GM12878 (cell line): ENCODE results near the gene FOXJ3. TPM values are rescaled to one million over a fixed set of nuclear protein-coding genes. Genes with fewer than 3 reads are reported as not detected.

Source experiments
- ATAC-seq: fragments of 200-7000 bp; cut with Tn5 transposase; 3 replicates; pipeline ENCODE4 v1.9.1; 2020; ENCODE audit warnings: mild to moderate bottlenecking, moderate library complexity
- BruUV-seq: library from RNA; stranded (reverse); fragments of 400-500 nt; replicated peaks from 2 replicates; lab custom pipeline; 2021; lab: Mats Ljungman, UMichigan
- CTCF ChIA-PET: fragments of 300-600 bp; sonication (Branson Sonifier 250); formaldehyde crosslinking; extraction: SDS; loops from one replicate; lab custom pipeline; 2021; ENCODE audit warnings: inconsistent platforms; lab: Yijun Ruan, JAX
- POLR2A ChIA-PET: fragments of 350-600 bp; formaldehyde crosslinking; extraction: SDS; loops from one replicate; lab custom pipeline; 2021; ENCODE audit warnings: inconsistent platforms; lab: Charles Lee
- RAD21 ChIA-PET: fragments of 300-600 bp; sonication (Branson Sonifier 250); formaldehyde crosslinking; loops from one replicate; lab custom pipeline; 2023; ENCODE audit warnings: antibody characterized with exemption; ENCODE audit not compliant: unreplicated experiment; lab: Charles Lee
- SMC1A ChIA-PET: fragments of 300-600 bp; sonication (Branson Sonifier 250); formaldehyde crosslinking; loops from one replicate; lab custom pipeline; 2023; ENCODE audit not compliant: unreplicated experiment, uncharacterized antibody; lab: Charles Lee
- DNase-seq: peaks from one replicate; pipeline ENCODE4 v3.0.0-alpha.2; 2011; ENCODE audit warnings: low read depth, low spot score
- FAIRE-seq: peaks from 3 replicates; lab custom pipeline; 2011; peaks lifted over from hg19 to GRCh38; lab: Jason Lieb, UNC
- H2AFZ ChIP-seq: 2 replicates; pipeline ENCODE4 v1.6.0; 2011; ENCODE audit warnings: low read depth, low read length, control low read depth; ENCODE audit not compliant: control insufficient read depth
- H3K27ac ChIP-seq: 2 replicates; pipeline ENCODE4 v1.5.1; 2011; ENCODE audit warnings: control low read depth; ENCODE audit not compliant: control insufficient read depth, insufficient read depth
- H3K27me3 ChIP-seq, 2 experiments: replicated peaks in 1 of 2; 2 replicates each; pipeline versions ENCODE4 v1.6.0 to v1.6.1; 2011; ENCODE audit warnings: low read length in 1 of 2; ENCODE audit not compliant: control insufficient read depth in 2 of 2, insufficient read depth in 2 of 2
- H3K36me3 ChIP-seq, 2 experiments: 2 replicates each; pipeline ENCODE4 v1.5.1; 2011; ENCODE audit warnings: low read length in 1 of 2; ENCODE audit not compliant: control insufficient read depth in 2 of 2, insufficient read depth in 2 of 2
- H3K4me1 ChIP-seq: 2 replicates; pipeline ENCODE4 v1.6.1; 2011; ENCODE audit warnings: mild to moderate bottlenecking, low read length, moderate library complexity, mixed read lengths; ENCODE audit not compliant: control insufficient read depth, insufficient read depth
- H3K4me2 ChIP-seq: 2 replicates; pipeline ENCODE4 v1.6.0; 2011; ENCODE audit warnings: control low read depth; ENCODE audit not compliant: control insufficient read depth, insufficient read depth
- H3K4me3 ChIP-seq: fragments of 200-600 bp; sonication (generic); 2 replicates; pipeline ENCODE4 v1.5.1; 2016
- H3K79me2 ChIP-seq: 2 replicates; pipeline ENCODE4 v1.6.0; 2011; ENCODE audit warnings: low read length; ENCODE audit not compliant: control insufficient read depth, insufficient read depth
- H3K9ac ChIP-seq: 2 replicates; pipeline ENCODE4 v1.8.0; 2011; ENCODE audit warnings: low read length, control low read depth, mixed read lengths; ENCODE audit not compliant: control insufficient read depth, insufficient read depth
- H3K9me3 ChIP-seq: replicated peaks from 3 replicates; pipeline ENCODE4 v1.5.1; 2011; ENCODE audit warnings: mild to moderate bottlenecking, low read length; ENCODE audit not compliant: control insufficient read depth, insufficient read depth
- H4K20me1 ChIP-seq: 2 replicates; pipeline ENCODE4 v1.6.0; 2011; ENCODE audit not compliant: control insufficient read depth, insufficient read depth
- ATF7 ChIP-seq: fragments of 450-650 bp; IDR thresholded peaks from 2 replicates; pipeline ENCODE4 v1.6.1; 2016; ENCODE audit warnings: low read depth, mild to moderate bottlenecking
- BHLHE40 ChIP-seq, 2 experiments: fragments of 450-650 bp in 1 of 2; IDR thresholded peaks; 2 replicates each; pipeline ENCODE4 v1.6.1; 2011 to 2017; ENCODE audit warnings: low read depth in 2 of 2, borderline replicate concordance in 1 of 2, improper control_type of control experiment in 1 of 2, low read length in 1 of 2, mild to moderate bottlenecking in 1 of 2
- BMI1 ChIP-seq: fragments of 450-650 bp; IDR thresholded peaks from 2 replicates; pipeline ENCODE4 v1.6.1; 2016; ENCODE audit warnings: mild to moderate bottlenecking, moderate library complexity, borderline replicate concordance
- CBFB ChIP-seq: IDR thresholded peaks from 2 replicates; pipeline ENCODE4 v1.6.1; 2016; ENCODE audit warnings: antibody characterized with exemption, low read depth
- GATAD2B ChIP-seq: fragments of 450-650 bp; conservative IDR thresholded peaks from 2 replicates; pipeline ENCODE4 v1.6.1; 2017; ENCODE audit warnings: low read depth, mild to moderate bottlenecking, moderate library complexity
- JUND ChIP-seq: IDR thresholded peaks from 2 replicates; pipeline ENCODE4 v1.6.1; 2012; ENCODE audit warnings: low read depth, mild to moderate bottlenecking, low read length, improper control_type of control experiment, moderate library complexity
- NFIC ChIP-seq: IDR thresholded peaks from 2 replicates; pipeline ENCODE4 v1.6.1; 2012; ENCODE audit warnings: low read depth, mild to moderate bottlenecking, inconsistent platforms, low read length, moderate library complexity
- PBX3 ChIP-seq: IDR thresholded peaks from 2 replicates; pipeline ENCODE4 v1.6.1; 2011; ENCODE audit warnings: mild to moderate bottlenecking, low read depth, low read length, moderate library complexity; ENCODE audit not compliant: insufficient replicate concordance
- RAD51 ChIP-seq: fragments of 450-650 bp; IDR thresholded peaks from 2 replicates; pipeline ENCODE4 v1.6.1; 2016; ENCODE audit warnings: moderate library complexity, mild to moderate bottlenecking, inconsistent platforms
- RELB ChIP-seq: fragments of 450-650 bp; IDR thresholded peaks from 2 replicates; pipeline ENCODE4 v1.6.1; 2017; ENCODE audit warnings: low read depth, mild to moderate bottlenecking, moderate library complexity
- SMAD5 ChIP-seq: IDR thresholded peaks from 2 replicates; pipeline ENCODE4 v1.6.1; 2016; ENCODE audit warnings: antibody characterized with exemption, low read depth
- STAT1 ChIP-seq: fragments of 450-650 bp; conservative IDR thresholded peaks from 2 replicates; pipeline ENCODE4 v1.6.1; 2014; ENCODE audit warnings: antibody characterized with exemption, mild to moderate bottlenecking
- SUPT20H ChIP-seq: IDR thresholded peaks from 2 replicates; pipeline ENCODE4 v1.6.1; 2011; ENCODE audit warnings: low read depth, mild to moderate bottlenecking, low read length, moderate library complexity, borderline replicate concordance; ENCODE audit not compliant: control insufficient read depth
- ZBTB33 ChIP-seq: fragments of 450-650 bp; IDR thresholded peaks from 2 replicates; pipeline ENCODE4 v1.6.1; 2017; ENCODE audit warnings: mild to moderate bottlenecking
- ZNF274 ChIP-seq: IDR thresholded peaks from one replicate; pipeline ENCODE4 v1.8.0; 2011; ENCODE audit not compliant: insufficient read length, insufficient read depth
- WGBS: methylation state at CpG from one replicate; pipeline ENCODE4 v1.1.6; 2016; ENCODE audit warnings: low lambda C conversion rate; ENCODE audit not compliant: insufficient replicate concordance, insufficient coverage; ENCODE audit errors: missing lambda C conversion rate; 5-methylcytosine and 5-hydroxymethylcytosine counted together
- in situ Hi-C: fragments of 300-500 bp; cut with MboI; formaldehyde crosslinking; loops from 9 replicates; pipeline ENCODE4 v1.14.3; 2018; ENCODE audit warnings: mixed read lengths
- intact Hi-C: fragments of 100-400 bp; cut with micrococcal nuclease; formaldehyde crosslinking; loops from one replicate; pipeline ENCODE4 v1.14.2; 2022; ENCODE audit not compliant: unreplicated experiment
- polyA plus RNA-seq, 11 experiments: library from polyadenylated mRNA; depleted of rRNA in 4 of 11; unstranded in 6 of 11; stranded (reverse) in 5 of 11; fragments of >200 nt; fragmentation: Nextera tagmentation in 4 of 11; fragmentation: Illumina TruSeq in 1 of 11; extraction: Ambion mirVana in 4 of 11; extraction: Trizol in 1 of 11; gene quantifications; 1 replicate in 1 of 11; 2 replicates in 10 of 11; pipeline versions ENCODE4 v1.2.1 to v1.2.3, GENCODE V29; 2011 to 2016; ENCODE audit warnings: inconsistent platforms in 2 of 11, missing spikeins in 2 of 11, low read depth in 1 of 11
- total RNA-seq, 4 experiments: library from RNA; depleted of rRNA in 3 of 4; stranded (reverse); fragments of >200 nt in 3 of 4; fragmentation: Illumina TruSeq in 1 of 4; extraction: Trizol in 1 of 4; gene quantifications; 2 replicates each; pipeline versions ENCODE4 v1.2.1 to v1.2.3, GENCODE V29; 2013 to 2021

FOXJ3 gene
- total and polyA plus RNA-seq, 10 of the 15 experiments (the other 5 are each of a cell fraction or from before 2014, with no cell fraction given) = 9.5 to 54.2 (median 24.7) TPM

GRCh38 chr1:42221952-42222606 is 113.0 kb downstream of the FOXJ3 start:
- H4K20me1 ChIP-seq = no peaks in the 10 kb centered on the region
- intact Hi-C loops (no loop called here), in situ Hi-C loops (no loop called here)
- H3K36me3 ChIP-seq = peaks cover 0 to 3% of the 10 kb centered on the region in 2 experiments; a peak in 1 of 4 replicates
- no peaks in the 10 kb centered on the region; the same call in 1 of the 2 replicates for H3K79me2 ChIP-seq
- FAIRE-seq = no peak
- DNase-seq = no peak
- CTCF ChIA-PET = no interaction called here
- H3K27me3 ChIP-seq = no peaks in the 10 kb centered on the region
- POLR2A ChIA-PET = no interaction called here
- no peaks in the 10 kb centered on the region for H3K9me3 ChIP-seq
- H3K4me1 ChIP-seq = no peaks in the 10 kb centered on the region
- H2AFZ ChIP-seq = no peak overlapping the region
- no peak overlapping the region for H3K27ac ChIP-seq
- H3K4me3 ChIP-seq = no peak overlapping the region
- no TSS peak for BruUV-seq
- no peak for ATAC-seq
- RAD21 ChIA-PET = interaction anchor here (0.6 kb wide), 1 partner anchor 321 kb away, joined by 3 read pairs; no protein-coding TSS in a partner anchor
- SMC1A ChIA-PET = no interaction called here
- TF ChIP-seq BMI1 (no peak), GATAD2B (no peak), ZNF274 (no peak), BHLHE40 (IDR thresholded peaks at IDR 0.05; ENCODE audit: borderline replicate concordance in 1 of 2, low read depth in 2 of 2, low read length in 1 of 2) (no peak), CBFB (no peak), NFIC (no peak), RAD51 (no peak), SUPT20H (no peak), ZBTB33 (no peak), RELB (no peak), JUND (no peak), ATF7 (no peak), STAT1 (no peak), PBX3 (no peak), SMAD5 (no peak)
- H3K4me2 ChIP-seq = no peak overlapping the region
- 97% methylated on average over 2 of the region's 2 CpGs for WGBS
- H3K9ac ChIP-seq = no peak overlapping the region
